HFFc6 (cell line): ENCODE measurements around the gene MT1G. TPM values are rescaled to one million over a fixed set of nuclear protein-coding genes. Genes with fewer than 3 reads are reported as not detected.
A peak's percentile ranks its signal among the peaks of the same experiment; 100 is the strongest.
"Not testable (repeated sequence)": the region's sequence is repeated elsewhere in the genome, so short reads cannot be mapped to it uniquely, and the experiment has no call there.

Experiments used
- DNase-seq: peaks from one replicate; pipeline ENCODE4 v3.0.0-alpha.2; 2018
- H3K27ac Mint-ChIP-seq: 2 replicates; pipeline ENCODE4 v1.8.0; 2020; ENCODE audit warnings: mild to moderate bottlenecking, mixed read lengths
- H3K27me3 Mint-ChIP-seq: 2 replicates; pipeline ENCODE4 v1.8.0; 2021; ENCODE audit warnings: mild to moderate bottlenecking, moderate library complexity, mixed read lengths; ENCODE audit not compliant: insufficient read depth
- H3K36me3 Mint-ChIP-seq: 2 replicates; pipeline ENCODE4 v1.8.0; 2021; ENCODE audit warnings: low read depth, mixed read lengths
- H3K4me1 Mint-ChIP-seq: 2 replicates; pipeline ENCODE4 v1.8.0; 2020; ENCODE audit warnings: low read depth, mixed read lengths
- H3K4me3 Mint-ChIP-seq: 2 replicates; pipeline ENCODE4 v1.8.0; 2020; ENCODE audit warnings: mild to moderate bottlenecking, moderate library complexity, mixed read lengths
- H3K9me3 Mint-ChIP-seq: 2 replicates; pipeline ENCODE4 v1.8.0; 2020; ENCODE audit warnings: mild to moderate bottlenecking, mixed read lengths
- long read RNA-seq: library from polyadenylated mRNA; unstranded; transcript quantifications from one replicate; pipeline ENCODE4 v2.0.0, GENCODE V29; 2019
- total RNA-seq, 6 experiments: library from RNA; stranded (reverse); fragmentation: NEBNext Ultra II Directional; extraction: Animal tissue kit (Norgen Biotek cat#: 25700); gene quantifications; 2 replicates in 1 of 6; 3 replicates in 5 of 6; pipeline ENCODE4 v1.2.3, GENCODE V29; 2021
- TF ChIP-seq, protein P1 (sequence below): fragments of 200-600 bp; sonication (generic); IDR thresholded peaks from 2 replicates; pipeline ENCODE4 v1.5.0; 2021; ENCODE audit warnings: antibody characterized with exemption, mild to moderate bottlenecking

The MT1G gene
- under 1 TPM in 1 of 6 experiments, not detected in 5; 0.73 TPM for total RNA-seq
- long read RNA-seq = 0 reads

GRCh38 chr16:56667581-56668571 lies at the start of gene MT1G:
Gene MT1G (minus strand): TSS chr16:56668065. CDS start chr16:56667993, 72 bp downstream.
- Mint-ChIP-seq H3K9me3 (no peaks in the 10 kb centered on the region), H3K36me3 (no peaks in the 10 kb centered on the region; the same call in 1 of the 2 replicates), H3K4me1 (0 out of 2 replicates have a peak, but pooled peaks cover 4% of the 10 kb centered on the region), H3K4me3 (peak within 1 kb of the TSS; percentile 34; the same call in 1 of the 2 replicates), H3K27me3 (peaks cover 70% of the 10 kb centered on the region), H3K27ac (no peak within 1 kb of the TSS)
- TF ChIP-seq, protein P1, sequence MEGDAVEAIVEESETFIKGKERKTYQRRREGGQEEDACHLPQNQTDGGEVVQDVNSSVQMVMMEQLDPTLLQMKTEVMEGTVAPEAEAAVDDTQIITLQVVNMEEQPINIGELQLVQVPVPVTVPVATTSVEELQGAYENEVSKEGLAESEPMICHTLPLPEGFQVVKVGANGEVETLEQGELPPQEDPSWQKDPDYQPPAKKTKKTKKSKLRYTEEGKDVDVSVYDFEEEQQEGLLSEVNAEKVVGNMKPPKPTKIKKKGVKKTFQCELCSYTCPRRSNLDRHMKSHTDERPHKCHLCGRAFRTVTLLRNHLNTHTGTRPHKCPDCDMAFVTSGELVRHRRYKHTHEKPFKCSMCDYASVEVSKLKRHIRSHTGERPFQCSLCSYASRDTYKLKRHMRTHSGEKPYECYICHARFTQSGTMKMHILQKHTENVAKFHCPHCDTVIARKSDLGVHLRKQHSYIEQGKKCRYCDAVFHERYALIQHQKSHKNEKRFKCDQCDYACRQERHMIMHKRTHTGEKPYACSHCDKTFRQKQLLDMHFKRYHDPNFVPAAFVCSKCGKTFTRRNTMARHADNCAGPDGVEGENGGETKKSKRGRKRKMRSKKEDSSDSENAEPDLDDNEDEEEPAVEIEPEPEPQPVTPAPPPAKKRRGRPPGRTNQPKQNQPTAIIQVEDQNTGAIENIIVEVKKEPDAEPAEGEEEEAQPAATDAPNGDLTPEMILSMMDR = no peak
- no peak for DNase-seq

DNA sequence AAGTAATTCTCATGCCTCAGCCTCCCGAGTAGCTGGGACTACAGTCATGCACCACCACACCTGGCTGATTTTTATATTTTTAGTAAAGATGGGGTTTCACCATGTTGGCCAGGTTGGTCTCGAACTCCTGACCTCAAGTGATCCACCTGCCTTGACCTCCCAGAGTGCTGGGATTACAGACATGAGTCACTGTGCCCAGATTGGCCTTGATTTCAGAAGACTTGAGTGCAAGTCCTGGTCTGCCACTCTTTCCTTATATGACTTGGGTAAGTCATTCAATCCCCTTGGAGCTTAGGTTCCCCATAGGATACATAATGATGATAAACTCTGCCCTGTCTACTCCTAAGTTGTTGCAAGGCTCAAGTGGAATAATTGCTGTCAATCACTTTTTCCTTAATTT lies 49.7 kb upstream of the MT1G start:
- DNase-seq, H3K36me3 Mint-ChIP-seq, H3K27me3 Mint-ChIP-seq, H3K9me3 Mint-ChIP-seq, H3K4me3 Mint-ChIP-seq, H3K27ac Mint-ChIP-seq, H3K4me1 Mint-ChIP-seq: not testable (repeated sequence)

DNA sequence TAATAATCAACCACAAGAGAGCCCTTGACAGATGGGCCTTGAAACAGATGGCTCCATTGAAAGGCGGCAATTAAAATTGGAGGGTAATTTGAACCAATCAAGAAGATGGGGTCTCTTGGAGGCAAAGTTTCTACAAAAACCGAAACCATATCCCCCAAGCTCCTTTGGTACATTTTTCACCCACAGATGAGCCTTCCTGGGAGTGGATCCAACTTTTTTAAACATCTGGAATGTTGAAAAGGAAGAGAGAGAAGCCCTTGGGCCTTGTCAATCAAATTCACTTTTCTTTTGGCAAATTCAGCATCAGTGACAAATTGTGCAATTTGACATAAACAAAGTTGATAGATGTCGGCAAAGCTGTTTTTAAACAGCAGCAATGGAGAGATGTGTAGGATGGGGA lies 48.9 kb upstream of the MT1G start:
- Mint-ChIP-seq H3K27me3 (peaks cover 3% of the 10 kb centered on the region), H3K4me3 (no peak overlapping the region), H3K27ac (no peak overlapping the region), H3K36me3 (no peaks in the 10 kb centered on the region), H3K4me1 (peaks cover 6% of the 10 kb centered on the region; the same call in 1 of the 2 replicates), H3K9me3 (no peaks in the 10 kb centered on the region)
- TF ChIP-seq, protein P1 = no peak
- no peak for DNase-seq

GRCh38 chr16:56715126-56715525 lies 47.3 kb upstream of the MT1G start:
- no peak for DNase-seq
- Mint-ChIP-seq H3K27ac (no peak overlapping the region), H3K4me3 (no peak overlapping the region), H3K36me3 (no peaks in the 10 kb centered on the region), H3K9me3 (no peaks in the 10 kb centered on the region), H3K27me3 (peaks cover 6% of the 10 kb centered on the region), H3K4me1 (peaks cover 6% of the 10 kb centered on the region; the same call in 1 of the 2 replicates)
- TF ChIP-seq, protein P1 = no peak

GRCh38 chr16:56713794-56714193 lies 45.9 kb upstream of the MT1G start:
- TF ChIP-seq, protein P1 = no peak
- no peak overlapping the region for H3K4me3 Mint-ChIP-seq
- H3K4me1 Mint-ChIP-seq = peaks cover 6% of the 10 kb centered on the region; the same call in 1 of the 2 replicates
- no peaks in the 10 kb centered on the region for H3K9me3 Mint-ChIP-seq
- H3K27ac Mint-ChIP-seq = no peak overlapping the region
- no peaks in the 10 kb centered on the region for H3K36me3 Mint-ChIP-seq
- peaks cover 11% of the 10 kb centered on the region for H3K27me3 Mint-ChIP-seq
- DNase-seq = no peak

GRCh38 chr16:56711862-56712261 lies 44.0 kb upstream of the MT1G start:
- Mint-ChIP-seq H3K9me3 (no peaks in the 10 kb centered on the region), H3K4me3 (no peak overlapping the region), H3K36me3 (no peaks in the 10 kb centered on the region), H3K27me3 (peaks cover 22% of the 10 kb centered on the region), H3K4me1 (peaks cover 6% of the 10 kb centered on the region; the same call in 1 of the 2 replicates), H3K27ac (no peak overlapping the region)
- peak; percentile 24 for DNase-seq
- TF ChIP-seq, protein P1 = no peak
